GM19023 (cell line): ENCODE data around the gene SYK.

ENCODE experiments used
- ATAC-seq: cut with Tn5 transposase; IDR thresholded peaks from one replicate; pipeline ENCODE4 v1.9.1; 2021; ENCODE audit warnings: mild to moderate bottlenecking, moderate library complexity; ENCODE audit not compliant: unreplicated experiment

The SYK gene

GRCh38 chr9:90821697-90822096, 20.1 kb downstream of the SYK start:
- ATAC-seq = no peak

DNA sequence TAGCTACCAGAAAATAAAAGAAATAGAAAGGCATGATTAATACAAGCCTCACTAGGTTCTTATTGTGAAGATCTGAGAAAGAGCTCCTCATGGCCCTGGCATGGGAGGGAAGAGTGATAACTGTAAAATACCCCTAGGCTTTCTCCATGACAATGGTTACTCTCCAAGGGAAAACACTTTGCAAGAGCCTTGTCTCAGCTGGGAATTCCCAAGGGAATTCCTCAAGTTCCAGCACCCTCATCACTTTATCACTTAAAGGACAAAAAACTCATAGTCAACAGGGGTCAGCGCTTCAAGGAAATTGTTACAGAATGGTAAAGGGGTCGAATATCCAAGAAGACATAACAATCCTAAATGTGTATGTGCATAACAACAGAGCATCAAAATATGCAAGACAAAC, 21.2 kb downstream of the SYK start:
- ATAC-seq = no peak

DNA sequence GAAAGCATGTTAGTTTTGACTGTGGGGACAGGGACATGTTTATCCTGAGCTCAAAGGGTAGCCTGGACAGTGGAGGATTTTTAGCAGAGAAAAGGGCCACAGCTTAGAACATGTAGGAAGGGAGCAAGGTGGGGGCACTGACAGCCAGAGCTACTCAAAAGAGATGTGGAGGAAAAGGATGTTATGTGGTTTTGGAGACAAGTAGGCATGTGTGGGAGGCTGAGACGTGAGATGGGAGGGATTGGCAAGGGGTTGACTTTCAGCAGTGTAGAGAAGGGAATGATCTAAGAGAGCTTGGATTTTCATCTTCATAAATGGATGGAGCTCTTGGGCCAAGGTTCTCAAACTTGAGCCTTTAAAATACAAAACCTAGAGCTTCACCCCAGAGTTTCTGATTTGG, 24.0 kb downstream of the SYK start:
- ATAC-seq = no peak

DNA sequence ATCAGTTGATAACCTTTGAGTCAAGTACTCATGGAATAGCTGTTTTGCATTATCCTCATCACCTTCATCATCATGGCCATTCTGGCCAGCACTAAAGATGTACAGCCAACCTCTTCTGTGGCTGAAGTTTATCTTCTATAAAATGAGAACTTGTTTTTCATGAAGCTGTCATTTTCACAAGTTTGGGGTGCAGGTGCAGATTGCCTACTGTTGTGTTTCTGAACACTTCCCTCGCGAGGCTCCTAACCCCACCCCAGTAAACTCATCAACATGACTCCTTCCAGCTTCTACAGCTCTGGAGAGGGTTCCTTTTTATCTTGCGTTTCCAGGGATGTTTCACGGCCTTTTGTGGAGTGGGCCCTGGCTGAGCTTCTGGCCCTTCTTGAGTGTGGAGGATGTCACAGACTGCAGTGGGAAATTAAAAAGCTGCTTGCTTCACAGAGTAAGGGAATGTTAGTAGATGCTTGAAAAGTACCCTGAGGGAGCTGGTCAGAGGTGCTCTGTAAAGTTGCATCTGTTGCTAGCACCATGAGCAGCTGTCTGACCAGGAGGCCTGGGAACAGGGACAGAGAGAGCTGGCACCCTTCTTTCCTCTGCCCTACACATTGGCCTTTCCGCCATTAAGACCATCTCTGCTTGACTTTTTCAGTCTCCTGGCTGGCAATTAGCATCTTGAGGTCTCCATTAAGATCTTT, 24.9 kb downstream of the SYK start:
- ATAC-seq = no peak

DNA sequence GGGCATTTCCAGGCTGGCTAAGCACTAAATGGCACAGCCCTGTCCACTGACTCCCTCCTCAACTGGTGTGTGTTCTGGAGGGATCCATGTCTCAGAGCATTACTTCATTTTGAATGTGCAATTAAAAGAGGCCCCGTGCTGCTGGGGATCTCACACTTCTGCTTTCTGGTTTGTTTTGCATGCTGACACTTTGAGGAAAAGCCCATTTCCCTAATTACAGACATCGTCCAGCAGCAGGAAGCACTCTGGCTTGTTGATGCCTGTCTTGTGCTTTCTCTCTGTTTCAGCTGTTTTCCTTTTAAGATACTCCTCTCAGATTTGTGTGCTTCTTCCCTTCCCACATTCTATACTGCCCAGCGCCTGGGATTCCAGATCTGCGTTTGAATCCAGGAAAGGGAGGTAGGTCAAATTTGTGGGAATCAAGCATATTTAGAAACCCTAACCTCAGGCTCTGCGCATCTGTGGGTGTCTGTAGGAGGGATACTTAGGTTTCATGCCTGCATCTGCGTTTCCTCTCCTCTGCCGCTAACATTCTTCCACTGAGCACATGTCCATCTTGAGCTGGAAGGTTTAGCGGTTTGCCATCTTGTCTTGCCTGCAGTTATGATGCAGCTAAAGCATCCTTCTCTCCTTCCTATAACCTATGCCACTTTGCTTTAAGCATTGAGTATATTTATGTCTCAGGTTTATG, 25.7 kb downstream of the SYK start:
- ATAC-seq = peak; percentile 53

DNA sequence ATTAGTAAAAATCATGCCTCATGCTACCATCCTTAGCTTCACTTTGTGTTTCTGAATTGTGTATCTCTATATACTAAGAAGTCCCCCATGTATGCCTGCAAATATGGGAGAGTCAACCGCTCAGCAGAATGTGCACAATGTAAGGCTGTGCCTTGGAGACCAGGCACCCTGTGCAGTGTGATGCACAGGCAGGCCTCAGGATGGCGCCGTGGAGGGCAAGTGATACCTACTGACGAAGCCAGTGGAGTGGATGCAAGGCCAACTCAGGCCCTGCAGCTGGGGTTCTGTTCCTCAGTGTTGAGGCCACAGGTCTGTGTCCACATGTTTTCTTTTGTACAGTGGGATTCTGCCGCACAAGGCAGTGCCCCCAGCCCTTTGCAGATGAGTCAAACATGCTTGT, 28.4 kb downstream of the SYK start:
- ATAC-seq = no peak

DNA sequence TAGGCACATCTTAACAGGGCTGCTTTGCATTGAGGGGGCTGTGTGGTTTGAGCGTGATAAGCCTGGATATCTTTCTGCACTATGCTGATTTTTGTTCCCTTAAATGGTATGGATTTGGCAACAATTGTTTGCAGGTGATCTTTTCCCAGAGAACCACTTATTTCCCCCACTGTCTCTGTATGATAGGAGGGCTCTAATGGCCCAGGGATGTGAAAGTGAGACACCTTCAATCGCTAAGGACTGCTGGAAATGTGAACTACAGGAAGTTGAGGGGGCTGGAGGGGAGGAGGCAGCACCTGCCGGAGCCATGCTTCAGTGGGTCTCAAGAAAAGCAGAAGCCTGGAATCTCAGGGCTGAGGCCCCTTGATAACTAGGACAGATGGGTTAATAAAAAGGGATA, 29.4 kb downstream of the SYK start:
- ATAC-seq = peak; percentile 39

DNA sequence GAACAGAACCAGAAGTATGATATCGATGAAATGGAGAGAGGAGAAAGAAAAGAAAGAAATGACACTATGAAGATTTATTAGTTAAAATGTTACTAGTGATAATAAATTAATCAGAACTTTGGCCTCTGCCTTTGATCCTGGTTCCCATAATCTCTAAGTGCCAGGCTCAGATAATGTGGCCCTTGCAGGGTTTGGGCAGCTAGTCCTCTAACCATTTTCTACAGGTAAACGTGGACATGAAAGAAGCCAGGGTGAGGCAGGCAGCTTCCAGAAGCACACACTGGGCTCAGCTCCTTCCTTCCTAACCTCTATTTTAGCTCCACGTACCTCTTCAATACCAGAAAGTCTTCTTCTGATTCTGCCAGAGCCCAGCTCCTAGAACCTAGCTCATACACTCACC, 30.6 kb downstream of the SYK start:
- no peak for ATAC-seq

- ATAC-seq = no peak
Observed at GRCh38 chr9:90834828-90835595, 33.4 kb downstream of the SYK start.

- no peak for ATAC-seq
Observed at GRCh38 chr9:90836411-90837080, 34.9 kb downstream of the SYK start.

GRCh38 chr9:90838098-90838497, 36.5 kb downstream of the SYK start:
- no peak for ATAC-seq

GRCh38 chr9:90838581-90839154, 37.0 kb downstream of the SYK start:
- ATAC-seq = no peak

GRCh38 chr9:90839183-90839728, 37.6 kb downstream of the SYK start:
- peak; percentile 51 for ATAC-seq

- ATAC-seq = no peak
Observed at GRCh38 chr9:90840696-90841095, 39.1 kb downstream of the SYK start.

DNA sequence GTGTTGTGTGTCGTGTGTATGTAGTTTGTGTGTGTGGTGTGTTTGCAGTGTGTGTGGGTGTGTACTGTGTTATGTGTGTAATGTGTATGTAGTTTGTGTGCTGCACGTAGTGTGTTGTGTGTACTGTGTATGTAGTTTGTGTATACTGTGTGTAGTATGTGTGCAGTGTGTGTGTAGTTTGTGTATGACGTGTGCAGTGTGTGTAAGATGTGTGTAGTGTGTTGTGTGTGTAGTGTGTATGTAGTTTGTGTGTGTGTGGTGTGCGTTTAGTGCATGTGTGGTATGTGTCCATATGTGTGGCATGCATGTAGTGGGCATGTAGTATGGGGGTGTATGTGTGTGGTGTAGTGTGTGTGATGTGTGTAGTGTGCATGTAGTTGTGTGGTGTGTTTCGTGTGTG, 39.6 kb downstream of the SYK start:
- no peak for ATAC-seq

DNA sequence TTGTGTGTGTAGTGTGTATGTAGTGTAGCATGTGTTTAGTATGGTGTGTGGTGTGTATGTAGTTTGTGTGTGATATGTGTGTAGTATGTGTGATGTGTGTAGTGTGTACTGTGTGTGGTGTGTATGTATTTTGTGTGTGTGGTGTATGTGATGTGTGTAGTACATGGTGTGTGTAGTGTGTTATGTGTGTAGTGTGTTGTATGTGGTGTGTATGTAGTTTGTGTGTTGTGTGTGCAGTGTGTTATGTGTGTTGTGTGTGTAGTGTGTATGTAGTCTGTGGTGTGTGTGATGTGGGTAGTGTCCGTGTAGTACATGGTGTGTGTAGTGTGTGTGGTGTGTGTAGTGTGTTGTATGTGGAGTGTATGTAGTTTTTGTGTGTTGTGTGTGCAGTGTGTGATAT, 40.0 kb downstream of the SYK start:
- ATAC-seq = no peak

DNA sequence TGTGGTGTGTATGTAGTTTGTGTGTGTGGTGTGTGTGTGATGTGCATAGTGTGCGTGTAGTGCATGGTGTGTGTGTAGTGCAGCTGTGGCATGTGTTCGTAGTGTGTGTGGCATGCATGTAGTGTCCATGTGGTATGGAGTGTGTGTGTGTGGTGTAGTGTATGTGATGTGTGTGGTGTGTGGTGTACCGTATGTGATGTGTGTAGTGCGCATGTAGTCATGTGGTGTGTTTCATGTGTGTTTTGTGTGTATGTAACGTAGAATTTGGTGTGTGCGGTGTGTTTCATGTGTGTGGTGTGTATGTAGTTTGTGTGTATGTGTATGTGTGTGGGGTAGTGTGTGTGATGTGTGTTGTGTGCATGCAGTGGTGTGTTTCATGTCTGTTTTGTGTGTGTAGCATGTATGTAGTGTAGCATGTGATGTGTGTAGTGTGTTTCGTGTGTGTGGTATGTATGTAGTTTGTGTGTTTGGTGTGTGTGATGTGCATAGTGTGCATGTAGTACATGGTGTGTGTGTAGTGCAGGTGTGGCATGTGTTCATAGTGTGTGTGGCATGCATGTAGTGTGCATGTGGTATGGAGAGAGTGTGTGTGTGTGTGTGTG, 40.7 kb downstream of the SYK start:
- ATAC-seq = no peak

DNA sequence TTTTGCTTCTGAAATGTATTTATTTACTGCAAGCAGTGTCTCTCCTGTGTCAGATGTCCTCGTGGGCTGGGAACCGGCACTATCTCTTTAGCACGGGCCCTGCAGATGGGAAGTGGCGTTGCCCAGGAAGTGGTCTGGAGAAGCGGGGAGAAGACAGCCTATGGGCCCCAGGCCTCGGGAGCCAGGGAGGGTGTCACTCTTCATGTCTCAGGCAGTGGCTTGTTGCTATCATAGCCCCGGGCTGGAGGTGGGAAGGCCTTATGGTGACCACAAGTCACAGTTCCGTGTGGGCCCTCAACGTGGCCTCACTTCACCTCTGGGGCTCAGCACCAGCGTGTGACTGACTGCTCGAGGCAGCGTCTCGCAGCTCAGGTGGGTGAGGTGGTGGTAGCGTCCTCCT, 41.4 kb downstream of the SYK start:
- ATAC-seq = no peak

DNA sequence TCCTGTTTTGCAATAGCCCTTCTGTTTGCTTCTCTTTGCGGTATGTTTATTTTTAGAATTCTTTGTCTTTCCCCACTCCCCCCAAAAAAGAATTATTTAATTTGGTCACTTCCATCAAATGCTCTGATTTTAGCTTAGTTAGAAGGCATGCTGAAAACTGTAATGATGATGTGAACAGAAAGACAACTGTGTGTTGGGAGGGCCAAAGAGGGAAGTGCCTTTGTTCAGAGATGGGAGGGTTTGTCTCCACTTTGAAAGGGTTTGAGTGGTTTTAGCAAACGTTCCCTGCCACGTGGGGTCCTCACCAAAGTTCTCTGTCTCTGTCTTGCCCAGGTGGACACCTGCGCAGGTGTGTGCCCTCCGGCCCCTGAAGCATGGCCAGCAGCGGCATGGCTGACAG, 41.9 kb downstream of the SYK start:
- ATAC-seq = no peak

GRCh38 chr9:90844326-90844725, 42.7 kb downstream of the SYK start:
- no peak for ATAC-seq
